NCI-H1417 (cell line): ENCODE data around the gene RARG.
A peak's percentile ranks its signal among the peaks of the same experiment; 100 is the strongest.
"Not testable (repeated sequence)": the region's sequence is repeated elsewhere in the genome, so short reads cannot be mapped to it uniquely, and the experiment has no call there.

ENCODE experiments used
- DNase-seq, 3 experiments: peaks; one replicate each; lab custom pipeline; 2025; lab: John Stamatoyannopoulos, UW

RARG gene

GRCh38 chr12:53191096-53191884 lies 40.7 kb downstream of the RARG start:
- DNase-seq, result no peak

DNA sequence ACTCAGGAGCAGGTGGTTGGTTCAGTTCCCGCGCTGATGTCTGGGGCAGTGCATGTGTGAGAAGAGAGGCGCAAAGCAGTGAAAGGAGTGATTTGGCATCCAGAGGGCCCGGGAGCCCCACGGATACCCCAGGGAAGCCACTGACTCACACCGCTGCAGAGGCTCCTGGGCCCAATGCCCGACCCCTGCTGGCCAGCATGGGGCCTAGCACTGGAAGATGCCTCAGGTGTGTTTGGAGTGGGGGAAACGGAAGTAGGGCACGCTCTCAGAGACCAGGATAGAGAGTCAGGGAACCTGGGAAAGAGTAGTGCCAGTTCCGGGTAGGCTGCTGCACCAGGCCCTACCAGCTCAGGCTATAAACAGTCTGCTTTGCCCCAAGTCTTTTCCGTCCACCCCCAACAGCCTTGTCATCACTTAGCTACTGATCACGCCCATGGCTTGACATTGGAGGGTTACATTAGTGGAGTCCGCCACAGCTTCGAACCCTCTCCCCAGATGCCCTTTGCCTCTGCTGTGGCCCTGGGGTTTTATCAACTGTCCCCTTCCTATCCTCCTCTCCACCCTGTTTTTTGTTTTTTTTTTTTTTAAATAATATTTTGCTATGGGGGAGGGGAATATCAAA lies 41.8 kb downstream of the RARG start:
- peak in 2 of 3 experiments; percentile 30 to 40 for DNase-seq

GRCh38 chr12:53187145-53187899 lies 44.7 kb downstream of the RARG start:
- no peak for DNase-seq

DNA sequence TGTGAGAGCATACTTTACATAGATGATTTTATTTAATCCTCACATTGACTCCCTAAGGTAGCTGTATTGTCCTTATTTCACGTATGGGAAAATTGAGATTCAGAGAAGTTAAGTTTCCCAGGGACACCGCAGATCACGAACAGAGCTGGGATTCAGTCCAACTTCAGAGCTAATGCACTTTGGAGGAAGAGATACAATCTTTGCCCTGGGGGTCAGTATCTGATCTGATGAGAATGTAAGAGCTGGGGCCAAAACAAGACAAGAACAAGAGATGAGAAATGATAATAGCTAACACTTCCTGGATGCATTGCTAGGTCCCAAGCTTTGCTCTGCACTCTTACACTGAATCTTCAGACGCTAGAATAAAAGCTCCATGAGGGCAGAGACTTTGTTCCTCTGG lies 45.3 kb downstream of the RARG start:
- DNase-seq, result no peak

GRCh38 chr12:53185582-53186153 lies 46.3 kb downstream of the RARG start:
- DNase-seq, result no peak

GRCh38 chr12:53184828-53185227 lies 47.2 kb downstream of the RARG start:
- DNase-seq, result no peak

GRCh38 chr12:53182903-53183302 lies 49.1 kb downstream of the RARG start:
- DNase-seq, result peak in 1 of 3 experiments; percentile 15

GRCh38 chr12:53181935-53182334 lies 50.1 kb downstream of the RARG start:
- DNase-seq, result no peak

- peak in 2 of 3 experiments; percentile 82 to 98 for DNase-seq
Observed at GRCh38 chr12:53180931-53181645, 50.9 kb downstream of the RARG start.

GRCh38 chr12:53180220-53180930 lies 51.6 kb downstream of the RARG start, which contains the start of the genes CSAD and ZNF740:
CSAD (minus strand) TSS chr12:53180925; CDS start chr12:53173470, 7,455 bp downstream.
ZNF740 (plus strand) TSS chr12:53180722; CDS start chr12:53181984, 1,262 bp downstream.
- peak; percentile 98 to 99 (median 99) for DNase-seq

DNA sequence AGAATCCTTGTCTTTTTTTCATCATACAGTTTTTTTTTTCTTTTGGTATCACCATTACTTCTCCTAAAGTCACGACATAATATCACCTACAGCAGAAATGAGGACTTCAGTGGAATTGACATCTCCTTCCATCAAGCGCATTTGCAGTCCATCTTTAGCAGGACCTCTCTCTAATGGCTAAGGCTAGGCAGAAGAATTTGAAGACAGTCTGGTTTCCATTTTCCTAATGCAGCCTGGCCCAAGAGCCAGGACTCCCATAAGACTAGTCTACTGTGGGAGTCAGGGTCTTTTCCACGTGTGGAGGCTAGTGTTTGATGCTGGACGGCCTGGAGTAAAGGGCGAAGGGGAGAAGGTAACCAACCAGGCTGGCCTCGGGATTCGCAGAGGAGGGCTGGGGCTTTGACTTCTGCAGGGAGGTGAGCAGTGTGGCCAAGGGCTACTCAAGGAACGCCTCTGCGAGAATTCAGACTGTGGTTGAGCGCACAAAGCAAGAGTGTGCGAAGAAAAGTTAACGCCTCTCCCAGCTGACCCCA lies 52.3 kb downstream of the RARG start:
- DNase-seq, result peak in 1 of 3 experiments; percentile 70

- not testable (repeated sequence) for DNase-seq
Observed at GRCh38 chr12:53178803-53179202, 53.2 kb downstream of the RARG start.

DNA sequence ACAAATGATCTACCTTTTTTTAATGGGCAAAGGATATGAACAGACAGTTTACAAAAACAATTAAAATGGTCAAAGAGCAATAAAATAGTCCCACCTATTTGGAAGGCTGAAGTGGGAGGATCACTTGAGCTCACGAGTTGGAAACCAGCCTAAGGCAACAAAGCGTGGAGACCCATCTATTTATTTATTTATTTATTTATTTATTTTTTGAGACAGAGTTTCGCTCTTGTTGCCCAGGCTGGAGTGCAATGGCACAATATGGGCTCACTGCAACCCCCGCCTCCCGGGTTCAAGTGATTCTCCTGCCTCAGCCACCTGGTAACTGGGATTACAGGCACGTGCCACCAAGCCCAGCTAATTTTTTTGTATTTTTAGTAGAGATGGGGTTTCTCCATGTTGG lies 54.6 kb downstream of the RARG start:
- not testable (repeated sequence) for DNase-seq

DNA sequence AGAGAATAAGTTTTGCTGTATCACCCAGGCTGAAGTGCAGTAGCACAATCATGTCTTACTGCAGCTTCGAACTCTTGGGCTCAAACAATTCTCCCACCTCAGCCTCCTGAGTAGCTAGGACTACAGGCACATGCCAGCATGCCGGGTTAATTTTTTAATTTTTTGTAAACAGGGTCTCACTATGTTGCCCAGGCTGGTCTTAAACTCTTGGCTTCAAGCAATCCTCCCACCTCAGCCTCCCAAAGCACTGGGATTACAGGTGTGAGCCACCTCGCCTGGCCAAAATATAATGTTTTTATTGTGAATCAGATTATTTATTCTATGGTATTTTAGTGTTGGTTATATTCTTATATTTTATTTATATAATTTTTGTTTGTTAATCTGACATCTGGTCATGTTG lies 55.3 kb downstream of the RARG start:
- no peak for DNase-seq

DNA sequence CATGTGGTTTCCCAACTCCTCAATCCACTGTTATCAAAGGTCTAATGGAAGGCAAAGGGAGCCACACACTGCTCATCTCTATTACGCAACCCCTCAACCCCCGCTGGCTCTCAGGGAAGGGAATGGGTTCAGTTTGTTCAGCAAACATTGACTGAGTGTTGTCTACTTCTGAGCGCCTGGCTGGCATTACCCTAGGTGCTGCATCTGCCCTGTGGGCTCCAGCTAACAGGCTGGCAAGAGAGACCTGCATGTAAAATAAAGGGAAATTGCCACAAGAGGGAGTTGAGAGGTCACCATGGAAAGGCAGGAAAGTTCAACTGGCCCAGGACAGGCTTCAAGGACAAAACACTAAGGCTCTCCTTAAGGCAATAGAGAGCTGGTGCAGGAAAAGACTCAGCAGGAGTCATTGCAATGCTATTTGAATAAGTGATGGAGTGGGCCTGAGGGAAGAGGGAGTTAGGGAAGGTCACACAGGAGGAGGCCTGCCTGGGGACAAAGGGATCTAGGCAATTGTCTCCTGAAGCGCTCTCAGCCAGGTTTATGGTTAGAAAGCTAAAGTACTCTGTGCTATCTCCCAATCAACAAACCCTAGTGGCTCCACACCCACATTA lies 57.0 kb downstream of the RARG start:
- peak; percentile 74 to 92 (median 89) for DNase-seq

DNA sequence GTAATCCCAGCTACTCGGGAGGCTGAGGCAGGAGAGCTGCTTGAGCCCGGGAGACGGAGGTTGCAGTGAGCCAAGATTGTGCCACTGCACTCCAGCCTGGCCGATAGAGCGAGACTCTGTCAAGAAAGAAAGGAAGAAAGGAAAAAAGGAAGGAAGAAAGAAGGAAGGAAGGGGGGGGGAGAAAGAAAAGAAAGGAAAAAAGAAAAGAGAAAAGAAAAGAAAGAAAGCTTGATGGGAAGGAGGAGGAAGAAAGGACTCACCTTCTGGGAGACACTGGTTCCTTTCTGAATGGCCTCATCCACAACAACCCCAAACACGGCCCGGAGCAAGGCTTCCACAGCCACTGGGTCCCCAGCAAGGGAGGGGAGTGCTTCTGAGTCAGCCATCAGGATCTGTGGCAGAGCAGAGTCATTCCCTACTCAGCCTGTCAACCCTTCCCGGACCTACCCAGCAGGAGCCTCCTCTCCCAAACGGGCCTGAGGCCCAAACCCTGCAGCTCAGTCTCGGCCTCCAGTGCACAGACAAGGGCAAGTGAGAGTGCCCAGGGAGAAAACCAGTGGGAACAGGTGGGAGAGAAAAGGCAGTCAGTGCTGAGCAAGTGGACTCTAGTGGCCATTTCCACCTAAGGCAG lies 58.8 kb downstream of the RARG start:
- DNase-seq, result no peak

DNA sequence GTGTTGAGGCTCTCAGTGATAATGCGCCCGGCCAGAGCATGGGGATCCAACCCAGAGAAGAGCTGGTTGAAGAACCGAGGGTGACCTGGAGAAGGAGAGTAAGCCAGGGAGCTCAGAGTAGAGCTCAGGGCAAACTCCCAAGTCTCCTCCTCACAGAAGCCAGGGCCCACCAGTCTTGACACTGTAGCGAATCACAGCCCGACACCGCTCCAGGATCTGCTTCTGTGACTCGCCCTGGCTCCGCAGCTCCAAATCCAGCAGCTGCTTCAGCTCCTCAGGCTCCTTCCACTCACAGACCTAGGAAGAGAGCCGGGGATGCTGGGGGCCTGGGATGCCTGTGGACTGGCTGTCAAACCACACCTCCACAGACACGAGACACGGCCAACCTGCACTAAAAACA lies 59.7 kb downstream of the RARG start:
- no peak for DNase-seq

- DNase-seq, result no peak
Observed at GRCh38 chr12:53171725-53172329, 60.2 kb downstream of the RARG start.
